SIG-M5 treated with dmso at 0.1 percent for 504 hours (cell line): ENCODE results near the gene MVP.

Experiments used
- DNase-seq: peaks from one replicate; lab custom pipeline; 2025; ENCODE audit not compliant: unreplicated experiment; lab: John Stamatoyannopoulos, UW

The MVP gene

GRCh38 chr16:29841631-29842030, 21.4 kb downstream of the MVP start:
- no peak for DNase-seq

DNA sequence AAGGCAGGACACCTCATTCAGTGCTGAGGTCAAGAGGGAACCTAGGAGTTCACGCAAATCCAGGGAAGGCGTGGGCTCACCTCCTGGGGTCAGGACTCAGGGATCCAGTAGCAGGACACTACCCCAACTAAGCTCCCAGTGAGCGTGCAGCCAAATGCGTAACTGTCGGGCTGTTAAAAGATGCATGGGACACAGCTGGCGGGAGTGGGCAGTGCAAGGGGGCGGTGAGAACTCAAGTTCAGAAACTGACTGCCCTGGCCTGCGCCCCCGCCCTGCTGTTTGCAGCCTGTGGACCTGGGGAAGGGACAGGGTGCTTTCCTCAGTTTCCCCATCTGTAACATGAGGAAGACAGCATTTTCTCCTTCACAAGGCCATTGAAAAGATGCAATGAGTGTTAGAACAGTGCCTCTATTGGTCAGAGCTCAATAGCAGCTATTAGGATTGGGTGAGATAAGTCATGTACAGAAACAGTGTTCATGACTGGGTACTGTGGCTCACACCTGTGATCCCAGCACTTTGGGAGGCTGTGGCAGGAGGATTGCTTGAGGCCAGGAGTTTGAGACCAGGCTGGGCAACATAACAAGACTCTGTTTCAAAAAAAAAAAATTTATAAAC, 22.6 kb downstream of the MVP start:
- DNase-seq: no peak

- DNase-seq: no peak
Observed at GRCh38 chr16:29843931-29844330, 23.7 kb downstream of the MVP start.

DNA sequence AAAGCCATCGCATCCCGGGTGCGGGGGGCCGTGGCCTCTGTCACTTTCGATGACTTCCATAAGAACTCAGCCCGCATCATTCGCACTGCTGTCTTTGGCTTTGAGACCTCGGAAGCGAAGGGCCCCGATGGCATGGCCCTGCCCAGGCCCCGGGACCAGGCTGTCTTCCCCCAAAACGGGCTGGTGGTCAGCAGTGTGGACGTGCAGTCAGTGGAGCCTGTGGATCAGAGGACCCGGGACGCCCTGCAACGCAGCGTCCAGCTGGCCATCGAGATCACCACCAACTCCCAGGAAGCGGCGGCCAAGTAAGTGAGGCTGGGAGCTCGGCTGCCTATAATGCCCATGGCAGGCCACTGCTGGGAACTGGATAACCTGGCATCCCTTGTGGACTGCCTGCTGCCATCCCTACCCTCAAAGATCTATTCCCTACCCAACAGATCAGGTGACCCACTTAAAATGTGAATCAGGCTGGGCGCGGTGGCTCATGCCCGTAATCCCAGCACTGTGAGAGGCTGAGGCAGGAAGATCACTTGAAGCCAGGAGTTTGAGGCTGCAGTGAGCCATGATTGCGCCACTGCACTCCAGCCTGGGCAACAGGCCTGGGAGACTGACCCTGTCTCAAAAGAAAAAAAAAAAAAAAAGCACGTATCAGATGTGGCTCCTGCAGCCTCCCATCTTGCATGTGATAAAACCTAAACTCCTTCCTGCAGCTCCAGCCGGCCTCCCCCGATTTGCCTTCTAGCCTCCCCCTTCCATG, 24.5 kb downstream of the MVP start:
- DNase-seq: no peak

DNA sequence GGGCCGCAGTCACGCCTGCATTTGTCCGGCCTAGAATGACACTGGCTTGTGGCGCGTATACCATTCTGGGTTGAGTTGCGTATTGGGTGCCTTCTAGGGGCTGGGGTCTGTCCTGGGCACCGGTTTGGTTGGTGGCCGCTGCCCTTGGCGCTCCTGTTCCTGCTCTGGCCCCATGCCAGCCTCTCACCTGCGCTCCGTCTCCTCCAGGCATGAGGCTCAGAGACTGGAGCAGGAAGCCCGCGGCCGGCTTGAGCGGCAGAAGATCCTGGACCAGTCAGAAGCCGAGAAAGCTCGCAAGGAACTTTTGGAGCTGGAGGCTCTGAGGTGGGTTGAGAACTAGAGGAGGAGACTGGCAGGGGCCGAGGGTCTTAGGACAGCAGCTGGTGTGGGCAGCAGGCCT, 25.4 kb downstream of the MVP start:
- no peak for DNase-seq

DNA sequence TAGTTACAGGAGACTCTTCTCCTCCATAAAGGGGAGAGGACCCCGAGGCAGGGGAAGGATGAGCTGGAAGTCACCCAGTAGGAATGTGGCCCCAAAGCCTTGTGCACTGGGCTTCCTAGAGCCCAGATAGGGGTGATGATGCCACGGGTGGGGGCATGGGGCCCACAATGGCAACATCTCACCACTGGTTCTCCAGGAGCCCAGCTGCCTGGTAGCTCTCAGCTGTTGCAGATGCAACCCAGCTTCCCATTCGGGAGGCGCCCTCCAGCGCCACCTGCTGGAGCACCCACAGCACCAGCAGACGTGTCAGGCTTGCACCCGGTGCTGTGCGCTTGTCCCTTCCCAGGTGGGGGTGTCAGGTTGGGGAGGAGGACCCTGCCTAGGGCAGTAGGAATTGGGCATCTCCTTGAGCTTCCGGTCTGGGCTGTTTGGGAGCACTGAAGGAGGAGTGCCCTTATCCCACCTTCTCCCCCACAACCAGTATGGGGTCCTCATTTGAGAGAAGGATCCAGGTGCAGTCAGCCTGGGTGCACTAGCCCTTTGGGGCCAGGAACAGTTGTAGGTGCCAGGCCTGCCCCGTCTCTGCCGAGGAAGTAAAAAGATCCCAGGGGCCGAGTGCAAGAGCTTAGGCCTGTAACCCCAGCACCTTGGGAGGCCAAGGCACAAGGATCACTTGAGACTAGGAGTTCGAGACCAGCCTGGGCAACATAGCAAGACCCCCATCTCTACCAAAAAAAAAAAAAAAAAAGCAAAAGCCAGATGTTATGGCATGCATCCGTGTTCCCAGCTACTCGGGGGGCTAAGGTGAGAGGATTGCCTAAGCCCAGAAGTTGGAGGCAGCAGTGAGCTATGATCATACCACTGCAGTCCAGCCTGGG, 28.4 kb downstream of the MVP start:
- DNase-seq: peak; percentile 45

DNA sequence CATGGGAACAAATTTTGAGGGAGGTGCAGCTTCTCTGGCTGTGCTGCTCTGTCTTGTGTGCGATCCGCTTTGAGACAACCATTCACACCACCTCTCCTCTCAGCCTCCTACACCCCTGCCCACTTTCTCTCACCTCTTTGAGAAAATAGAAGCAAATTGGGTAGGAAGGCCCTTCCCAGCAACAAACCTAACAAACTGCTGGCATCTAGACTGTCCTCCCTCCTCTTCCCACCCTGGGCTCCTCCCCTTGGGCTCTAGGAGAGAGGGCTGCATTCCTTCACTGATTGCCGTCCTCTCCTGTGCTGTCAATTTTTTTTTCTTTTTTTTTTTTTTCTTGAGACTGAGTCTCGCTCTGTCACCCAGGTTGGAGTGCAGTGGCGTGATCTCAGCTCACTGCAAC, 29.2 kb downstream of the MVP start:
- no peak for DNase-seq

DNA sequence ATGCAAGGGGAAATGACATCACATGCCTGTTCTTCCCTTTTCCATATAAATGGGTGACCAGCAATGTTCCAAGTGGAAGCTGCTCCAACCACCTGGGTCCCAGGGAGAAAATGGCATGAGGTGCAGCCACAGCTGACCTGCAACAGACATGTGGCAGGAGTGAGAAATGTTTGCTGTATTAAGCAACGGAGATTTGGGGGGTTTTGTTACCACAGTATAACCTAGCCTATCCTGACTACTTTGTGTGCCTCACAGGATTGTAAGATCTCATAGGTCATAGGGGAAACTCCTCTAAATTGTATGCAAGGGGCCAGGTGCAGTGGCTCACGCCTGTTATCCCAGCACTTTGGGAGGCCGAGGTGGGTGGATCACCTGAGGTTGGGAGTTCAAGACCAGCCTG, 30.7 kb downstream of the MVP start:
- no peak for DNase-seq

DNA sequence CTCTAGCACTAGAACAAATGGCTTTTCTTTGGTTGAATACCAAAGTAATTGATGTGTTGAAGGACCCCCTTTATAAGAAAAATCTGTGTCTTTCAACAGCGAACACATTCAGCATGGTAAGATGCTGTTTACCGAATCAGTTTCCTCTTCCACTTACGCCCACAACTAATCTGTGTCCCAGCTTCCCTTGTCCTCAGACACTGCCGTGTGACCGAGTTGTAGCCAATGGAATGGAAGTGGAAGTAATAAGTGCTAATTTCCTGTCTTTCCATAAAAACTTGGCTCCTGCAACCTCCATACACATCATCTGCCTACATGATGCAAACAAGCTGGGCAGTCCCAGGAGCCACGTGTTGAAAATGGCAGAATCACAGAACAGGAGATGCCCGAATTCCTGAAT, 32.4 kb downstream of the MVP start:
- DNase-seq: no peak

GRCh38 chr16:29854520-29855100, 34.3 kb downstream of the MVP start:
- DNase-seq: no peak

GRCh38 chr16:29857133-29857760, 37.0 kb downstream of the MVP start:
- no peak for DNase-seq

DNA sequence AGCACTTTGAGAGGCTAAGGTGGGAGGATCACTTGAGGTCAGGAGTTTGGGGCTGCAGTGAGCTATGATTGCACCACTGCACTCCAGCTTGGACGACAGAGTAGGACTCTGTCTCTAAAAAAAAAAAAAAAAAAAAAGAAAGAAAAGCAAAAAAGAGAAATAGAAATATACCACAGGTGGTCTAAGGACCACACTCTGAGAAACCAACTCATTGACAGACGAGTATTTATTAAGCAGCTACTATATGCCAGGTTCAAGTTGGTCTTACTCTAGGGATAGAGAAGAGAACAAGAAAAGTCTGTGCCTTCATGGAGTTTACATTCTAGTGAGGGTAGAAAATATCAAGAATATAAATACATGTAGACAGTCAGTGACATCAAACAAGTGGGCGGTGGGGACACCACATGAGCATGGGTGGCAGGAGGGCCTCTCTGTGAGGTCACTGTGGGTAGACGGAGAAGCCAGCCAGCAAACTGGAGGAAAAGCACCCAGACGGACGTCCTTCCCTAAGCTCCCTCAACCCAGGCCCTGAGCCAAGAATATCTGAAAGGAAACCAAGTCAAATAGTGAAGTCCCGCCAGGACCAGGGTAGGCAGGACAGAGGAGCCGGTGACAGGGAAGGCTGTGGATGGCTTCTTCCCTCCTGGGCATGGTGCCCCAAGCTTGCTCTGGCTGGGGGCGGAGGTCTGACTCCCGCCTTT, 38.0 kb downstream of the MVP start:
- no peak for DNase-seq

- no peak for DNase-seq
Observed at GRCh38 chr16:29858974-29859373, 38.7 kb downstream of the MVP start.

- DNase-seq: no peak
Observed at GRCh38 chr16:29860218-29860617, 40.0 kb downstream of the MVP start.

DNA sequence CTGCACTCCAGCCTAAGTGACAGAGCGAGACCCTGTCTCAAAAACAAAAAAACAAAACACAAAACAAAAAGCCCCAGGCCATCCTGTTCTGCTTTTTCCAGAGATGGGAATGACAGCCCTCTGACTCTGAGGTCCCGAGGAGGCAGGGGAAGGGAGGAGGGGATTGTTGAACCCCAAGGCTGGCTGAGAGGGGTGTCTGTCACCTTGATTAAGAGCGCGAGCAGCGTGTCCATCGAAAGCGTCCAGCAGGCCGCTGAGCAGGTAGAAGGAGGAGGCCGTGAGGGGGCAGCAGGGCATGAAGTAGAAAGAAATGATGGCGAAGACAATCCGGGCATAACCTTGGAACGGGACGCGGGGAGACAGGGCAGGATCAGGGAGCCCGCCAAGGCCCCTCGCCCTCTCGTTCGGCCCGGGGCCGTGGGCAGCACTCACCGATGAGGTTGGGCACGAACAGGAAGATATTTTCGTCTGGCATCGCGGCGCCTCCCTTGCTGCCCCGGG, 42.2 kb downstream of the MVP start:
- peak; percentile 6 for DNase-seq

- DNase-seq: peak; percentile 95
Observed at GRCh38 chr16:29862884-29863668, 42.8 kb downstream of the MVP start, which contains the start of gene CDIPT. TSS of gene CDIPT (minus strand) at chr16:29863226. CDS start at chr16:29862857, 369 bp downstream.

GRCh38 chr16:29863669-29863984, 43.4 kb downstream of the MVP start:
- DNase-seq: no peak

GRCh38 chr16:29864205-29864604, 43.9 kb downstream of the MVP start:
- DNase-seq: no peak

DNA sequence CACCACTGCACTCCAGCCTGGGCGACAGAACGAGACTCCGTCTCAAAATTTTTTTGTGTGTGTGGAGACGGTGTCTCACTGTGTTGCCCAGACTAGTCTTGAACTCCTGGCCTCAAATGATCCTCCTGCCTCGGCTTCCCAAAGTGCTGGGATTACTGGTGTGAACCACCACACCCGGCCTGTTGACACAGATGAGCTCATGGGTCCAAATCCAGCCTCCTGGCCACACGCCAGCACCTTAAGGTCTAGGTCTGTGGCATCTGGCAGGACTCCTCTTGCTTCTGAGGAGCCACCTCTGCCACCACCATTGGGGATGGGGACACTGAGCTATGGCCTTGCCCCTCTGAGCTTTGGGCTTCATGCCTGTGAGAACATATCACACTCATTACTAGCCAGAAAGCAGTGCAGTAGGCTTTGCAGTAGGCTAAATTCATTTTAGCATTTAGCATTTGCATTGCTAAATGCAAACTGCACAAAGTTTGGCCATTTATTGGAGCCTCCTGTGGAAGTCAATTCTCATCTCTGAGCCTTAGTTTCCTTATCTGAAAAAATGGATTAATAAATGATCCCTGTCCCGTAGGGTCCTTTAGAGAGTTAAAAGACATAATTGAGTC, 48.2 kb downstream of the MVP start:
- DNase-seq: no peak
